Measurements from ENCODE around the gene HOXD8. TPM values are rescaled to one million over a fixed set of nuclear protein-coding genes. Genes with fewer than 3 reads are reported as not detected.

Gene HOXD8
- total RNA-seq, 1 donor, result 3.3 TPM

DNA sequence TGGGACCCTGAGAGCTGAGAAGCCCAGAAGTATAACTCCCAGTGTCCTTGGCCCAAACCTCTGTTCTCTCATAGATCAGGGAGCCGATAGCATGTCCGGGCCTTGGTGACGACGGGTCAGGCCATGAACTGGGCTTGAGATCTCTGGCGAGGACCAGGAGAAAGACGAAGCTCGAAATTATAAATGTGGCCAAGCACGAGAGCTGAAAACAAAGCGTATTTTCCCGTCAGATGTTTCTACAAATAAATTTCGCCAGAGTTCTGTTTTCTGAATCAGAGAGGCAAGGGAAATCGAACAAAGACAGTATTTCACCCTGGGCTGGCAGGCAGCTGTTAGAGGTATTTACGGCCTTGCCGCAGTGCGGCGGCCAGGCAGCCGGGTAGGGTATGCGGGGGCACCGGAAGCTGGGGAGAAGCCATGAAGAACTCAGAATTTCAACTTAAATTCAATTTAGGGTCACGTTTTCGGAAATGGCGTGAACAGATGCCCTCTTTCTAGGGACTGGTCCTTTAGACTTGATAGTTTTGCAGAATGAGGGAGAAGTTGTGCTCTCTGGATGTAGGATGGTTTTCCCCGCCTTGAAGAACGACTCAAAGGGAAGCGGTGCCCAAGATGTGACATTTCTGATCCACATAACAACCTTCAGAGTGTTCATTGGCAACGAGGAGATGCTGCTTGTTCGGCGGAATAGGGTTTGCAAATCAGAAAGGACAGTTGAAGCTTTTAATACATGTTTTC is 9.6 kb downstream of the HOXD8 start:
- Histone ChIP-seq H3K4me3 (ENCODE audit: insufficient read depth, low read length) (peak overlapping the region; percentile 1), H3K9me3 (ENCODE audit: low read depth, low read length) (no peaks in the 10 kb centered on the region), H3K4me1 (ENCODE audit: insufficient read depth, low read length) (peaks cover 24% of the 10 kb centered on the region), H4K20me1 (ENCODE audit: insufficient read depth, low read length) (peaks cover 4% of the 10 kb centered on the region), H3K4me2 (ENCODE audit: insufficient read depth, low read length) (peak overlapping the region; percentile 25), H2AFZ (ENCODE audit: low read length) (no peak overlapping the region), H3K79me2 (ENCODE audit: insufficient read depth, low read length) (peaks cover 57% of the 10 kb centered on the region), H3K27me3 (ENCODE audit: insufficient read depth, low read length) (no peaks in the 10 kb centered on the region), H3K36me3 (ENCODE audit: insufficient read depth, low read length) (no peaks in the 10 kb centered on the region), H3K27ac (ENCODE audit: low read depth, low read length) (peak overlapping the region; percentile 5)
- TF ChIP-seq, protein P1, sequence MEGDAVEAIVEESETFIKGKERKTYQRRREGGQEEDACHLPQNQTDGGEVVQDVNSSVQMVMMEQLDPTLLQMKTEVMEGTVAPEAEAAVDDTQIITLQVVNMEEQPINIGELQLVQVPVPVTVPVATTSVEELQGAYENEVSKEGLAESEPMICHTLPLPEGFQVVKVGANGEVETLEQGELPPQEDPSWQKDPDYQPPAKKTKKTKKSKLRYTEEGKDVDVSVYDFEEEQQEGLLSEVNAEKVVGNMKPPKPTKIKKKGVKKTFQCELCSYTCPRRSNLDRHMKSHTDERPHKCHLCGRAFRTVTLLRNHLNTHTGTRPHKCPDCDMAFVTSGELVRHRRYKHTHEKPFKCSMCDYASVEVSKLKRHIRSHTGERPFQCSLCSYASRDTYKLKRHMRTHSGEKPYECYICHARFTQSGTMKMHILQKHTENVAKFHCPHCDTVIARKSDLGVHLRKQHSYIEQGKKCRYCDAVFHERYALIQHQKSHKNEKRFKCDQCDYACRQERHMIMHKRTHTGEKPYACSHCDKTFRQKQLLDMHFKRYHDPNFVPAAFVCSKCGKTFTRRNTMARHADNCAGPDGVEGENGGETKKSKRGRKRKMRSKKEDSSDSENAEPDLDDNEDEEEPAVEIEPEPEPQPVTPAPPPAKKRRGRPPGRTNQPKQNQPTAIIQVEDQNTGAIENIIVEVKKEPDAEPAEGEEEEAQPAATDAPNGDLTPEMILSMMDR (IDR thresholded peaks at IDR 0.05; ENCODE audit: extremely low read depth, low read depth, low read length), result no peak
- DNase-seq (ENCODE audit: insufficient read length, low spot score, missing footprints), result peak; percentile 77

- TF ChIP-seq, protein P1 (IDR thresholded peaks at IDR 0.05; ENCODE audit: extremely low read depth, low read depth, low read length), result no peak
- Histone ChIP-seq H4K20me1 (ENCODE audit: insufficient read depth, low read length) (peaks cover 6% of the 10 kb centered on the region), H3K36me3 (ENCODE audit: insufficient read depth, low read length) (no peaks in the 10 kb centered on the region), H3K4me3 (ENCODE audit: insufficient read depth, low read length) (peak overlapping the region; percentile 79), H3K27me3 (ENCODE audit: insufficient read depth, low read length) (no peaks in the 10 kb centered on the region), H3K4me1 (ENCODE audit: insufficient read depth, low read length) (peaks cover 24% of the 10 kb centered on the region), H2AFZ (ENCODE audit: low read length) (peak overlapping the region; percentile 87), H3K9me3 (ENCODE audit: low read depth, low read length) (no peaks in the 10 kb centered on the region), H3K27ac (ENCODE audit: low read depth, low read length) (peak overlapping the region; percentile 60), H3K4me2 (ENCODE audit: insufficient read depth, low read length) (peak overlapping the region; percentile 79), H3K79me2 (ENCODE audit: insufficient read depth, low read length) (peaks cover 57% of the 10 kb centered on the region)
- peak; percentile 93 for DNase-seq (ENCODE audit: insufficient read length, low spot score, missing footprints)
Measured at GRCh38 chr2:176139661-176140512, 10.4 kb downstream of the HOXD8 start.

DNA sequence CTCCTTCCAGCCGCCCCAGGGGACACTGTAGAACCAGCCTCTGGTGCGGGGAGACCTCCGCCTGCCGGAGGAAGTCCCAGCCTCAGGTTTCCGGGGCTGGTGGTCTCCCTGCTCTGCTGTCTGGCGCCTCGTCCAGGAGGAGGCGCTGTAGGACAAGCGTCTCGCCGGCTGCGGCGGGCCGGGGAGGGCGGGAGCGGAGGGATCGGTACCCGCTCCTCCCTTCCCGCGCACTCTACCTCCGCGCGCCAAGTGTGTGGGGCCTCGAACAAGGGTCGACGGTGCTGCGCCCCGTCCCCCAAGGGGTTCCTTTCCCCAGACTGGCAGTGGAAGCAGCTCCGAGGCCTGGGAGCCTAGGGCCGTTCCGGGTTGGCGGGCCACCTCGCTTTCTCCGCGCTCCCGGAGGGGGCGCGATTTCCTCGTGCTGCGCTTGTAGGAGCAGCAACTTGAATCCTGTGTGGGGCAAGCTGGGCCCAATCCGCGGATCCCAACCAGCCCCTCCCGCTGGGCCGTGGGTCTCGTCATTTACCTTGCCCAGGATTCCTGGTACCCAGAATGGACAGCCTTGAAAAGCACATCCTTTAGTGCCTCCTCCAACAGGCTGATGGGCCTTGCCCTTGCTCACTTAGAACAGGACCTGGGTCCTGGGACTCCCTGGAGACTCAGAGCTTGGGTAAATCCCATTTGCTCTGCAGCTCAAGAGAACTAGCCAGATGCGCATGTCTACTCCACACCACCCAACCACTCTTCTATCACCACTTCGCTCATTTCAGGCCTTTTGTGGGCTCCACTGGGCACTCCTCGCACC is 11.2 kb downstream of the HOXD8 start:
- Histone ChIP-seq H3K27ac (ENCODE audit: low read depth, low read length) (peak overlapping the region; percentile 60), H3K79me2 (ENCODE audit: insufficient read depth, low read length) (peaks cover 57% of the 10 kb centered on the region)

More for the DNA sequence above, 11.2 kb downstream of the HOXD8 start:
- peak overlapping the region; percentile 79 for H3K4me2 ChIP-seq (ENCODE audit: insufficient read depth, low read length)
- no peaks in the 10 kb centered on the region for H3K9me3 ChIP-seq (ENCODE audit: low read depth, low read length)
- peaks cover 16% of the 10 kb centered on the region for H3K4me1 ChIP-seq (ENCODE audit: insufficient read depth, low read length)
- DNase-seq (ENCODE audit: insufficient read length, low spot score, missing footprints), result peak; percentile 100
- H3K27me3 ChIP-seq (ENCODE audit: insufficient read depth, low read length), result no peaks in the 10 kb centered on the region
- H3K4me3 ChIP-seq (ENCODE audit: insufficient read depth, low read length), result peak overlapping the region; percentile 79
- TF ChIP-seq, protein P1 (IDR thresholded peaks at IDR 0.05; ENCODE audit: extremely low read depth, low read depth, low read length), result peak; percentile 76
- H2AFZ ChIP-seq (ENCODE audit: low read length), result peak overlapping the region; percentile 87
- H3K36me3 ChIP-seq (ENCODE audit: insufficient read depth, low read length), result no peaks in the 10 kb centered on the region
- H4K20me1 ChIP-seq (ENCODE audit: insufficient read depth, low read length), result peaks cover 6% of the 10 kb centered on the region
